Fibroblast of skin of left biceps (primary cell): ENCODE measurements around the gene ATP6V1G1.

Experiments
- DNase-seq, 2 experiments: peaks; one replicate each; pipeline ENCODE4 v3.0.0-alpha.2; 2013; ENCODE audit warnings: low read depth in 2 of 2

Gene ATP6V1G1

DNA sequence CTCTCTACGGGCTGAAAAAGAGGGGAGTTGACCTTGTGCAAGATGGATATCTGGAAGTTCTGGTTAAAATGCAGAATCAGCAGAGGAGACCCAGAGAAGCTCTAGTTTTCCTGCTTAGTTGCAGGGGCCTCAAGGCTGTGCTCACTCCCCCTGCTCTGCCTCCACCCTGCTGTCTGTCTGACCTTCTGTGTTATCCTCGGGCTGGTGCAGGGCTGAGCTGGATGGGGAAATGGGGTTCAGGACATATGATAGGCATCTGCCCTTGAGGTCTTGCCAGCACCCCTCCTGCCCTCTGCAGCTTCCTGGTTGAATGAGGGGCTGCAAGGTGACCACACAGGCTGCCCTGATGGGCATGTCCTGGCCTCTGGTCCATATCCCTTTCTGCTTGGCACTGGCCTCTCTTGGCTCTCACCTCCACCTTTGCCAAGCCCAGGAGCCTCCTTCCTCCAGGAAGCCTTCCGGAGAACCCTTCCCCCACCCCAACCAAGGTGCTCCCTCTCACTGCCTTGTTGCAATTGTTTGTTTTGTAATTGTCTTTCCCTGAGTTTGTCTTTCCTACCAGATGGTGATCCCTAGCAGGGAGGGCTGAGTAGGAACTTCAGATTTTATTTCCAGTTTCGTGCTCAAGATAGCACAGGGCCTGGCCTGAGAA, 24.8 kb downstream of the ATP6V1G1 start:
- no peak for DNase-seq

DNA sequence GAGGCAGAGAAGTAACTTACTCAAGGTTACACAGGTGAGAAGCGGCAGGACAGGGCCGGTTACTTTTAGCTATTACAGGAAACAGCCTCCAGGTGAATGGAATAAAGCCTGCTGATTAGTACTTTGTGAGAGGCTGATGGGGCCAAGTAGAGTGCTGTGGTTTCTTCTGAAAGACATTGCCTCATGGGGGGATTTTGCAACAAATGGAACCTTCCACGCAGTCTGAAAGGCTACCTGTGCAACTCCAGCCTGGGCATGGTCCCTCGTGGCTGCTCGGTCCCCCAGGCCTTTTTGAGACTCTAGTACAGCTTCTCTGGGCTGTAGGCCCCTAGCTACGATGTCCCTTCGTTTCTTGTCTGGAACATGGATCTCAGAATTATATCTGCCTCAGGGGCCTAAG, 25.5 kb downstream of the ATP6V1G1 start:
- no peak for DNase-seq

GRCh38 chr9:114613919-114614318, 26.4 kb downstream of the ATP6V1G1 start:
- DNase-seq = no peak

- DNase-seq = no peak
Observed at GRCh38 chr9:114614373-114614772, 26.8 kb downstream of the ATP6V1G1 start.

DNA sequence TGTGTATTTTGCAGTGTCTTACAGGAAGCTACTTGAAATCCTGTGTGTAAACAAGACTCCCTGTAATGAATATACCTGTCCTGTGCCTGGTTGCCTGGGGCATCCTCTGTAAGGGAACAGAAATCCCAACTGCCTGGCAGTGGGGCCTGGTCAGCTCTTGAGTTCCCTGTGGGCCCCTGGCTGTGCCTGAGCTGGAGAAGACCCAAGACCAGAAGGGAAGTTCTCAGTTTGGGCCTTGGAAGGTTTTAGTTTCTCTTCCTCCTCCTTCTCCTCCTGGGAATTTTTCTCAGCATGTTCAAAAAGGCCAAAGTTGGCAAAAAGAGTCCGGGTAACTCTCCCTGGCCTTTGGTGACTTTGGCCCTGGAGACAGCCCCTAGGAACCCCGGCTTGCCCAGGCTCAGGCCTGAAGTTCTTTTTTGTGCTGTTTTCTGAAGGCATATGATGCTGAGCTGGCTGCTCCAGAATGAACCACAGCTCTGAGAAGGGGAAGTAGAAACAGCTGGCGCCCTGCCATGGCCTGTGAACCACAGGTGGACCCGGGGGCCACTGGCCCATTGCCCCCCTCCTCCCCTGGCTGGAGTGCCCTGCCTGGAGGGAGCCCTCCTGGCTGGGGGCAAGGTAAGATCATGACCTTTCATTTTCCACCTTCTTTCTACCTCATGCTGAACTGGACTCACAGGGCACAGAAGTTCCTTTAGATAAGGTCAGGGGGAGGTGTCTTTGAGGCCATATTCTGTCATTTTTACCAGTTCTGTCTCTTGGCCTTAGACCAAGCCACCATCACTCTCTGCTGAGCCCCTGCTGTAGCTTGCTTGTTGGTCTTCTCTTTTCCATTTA, 29.3 kb downstream of the ATP6V1G1 start:
- DNase-seq = no peak

- DNase-seq = no peak
Observed at GRCh38 chr9:114619191-114619761, 31.7 kb downstream of the ATP6V1G1 start.

DNA sequence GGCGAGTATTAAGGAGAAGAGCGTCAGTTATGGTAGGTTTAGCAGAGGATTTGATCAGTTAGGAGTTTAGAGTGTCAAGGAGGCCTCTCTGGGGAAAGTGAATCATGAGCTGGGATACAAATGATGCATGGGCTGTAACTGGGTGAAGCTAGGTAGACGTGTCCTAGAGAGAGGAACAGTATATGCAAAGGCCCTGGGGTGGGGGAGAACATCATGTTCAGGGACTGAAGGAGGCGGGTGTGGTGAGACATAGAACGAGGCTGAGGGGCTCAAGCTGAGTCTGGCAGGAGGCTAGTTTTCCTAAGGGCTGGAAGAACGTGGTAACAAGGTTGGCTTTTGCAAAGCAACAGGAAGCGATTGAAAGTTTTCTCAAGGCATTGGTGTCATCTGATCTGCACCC, 34.0 kb downstream of the ATP6V1G1 start:
- DNase-seq = no peak

GRCh38 chr9:114621975-114622609, 34.5 kb downstream of the ATP6V1G1 start:
- peak; percentile 32 to 33 for DNase-seq

DNA sequence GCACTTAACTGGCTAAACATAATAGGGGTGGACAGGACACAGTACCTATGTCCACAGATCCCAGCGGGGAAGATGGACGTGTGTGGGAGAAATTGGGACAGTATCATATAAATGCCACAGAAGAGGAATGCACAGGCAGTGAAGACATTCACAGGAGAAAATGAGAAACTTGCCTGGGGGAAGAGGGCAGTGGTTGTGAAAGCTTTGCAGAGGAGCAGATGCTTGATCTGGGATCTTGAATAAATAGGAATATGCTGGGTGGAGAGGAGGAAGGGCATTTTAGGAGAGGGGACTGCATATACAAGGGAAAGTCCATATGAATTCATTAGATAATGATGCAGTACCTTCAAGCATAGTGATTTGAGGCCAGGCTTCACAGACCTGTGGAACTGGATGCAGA, 37.1 kb downstream of the ATP6V1G1 start:
- DNase-seq = no peak

DNA sequence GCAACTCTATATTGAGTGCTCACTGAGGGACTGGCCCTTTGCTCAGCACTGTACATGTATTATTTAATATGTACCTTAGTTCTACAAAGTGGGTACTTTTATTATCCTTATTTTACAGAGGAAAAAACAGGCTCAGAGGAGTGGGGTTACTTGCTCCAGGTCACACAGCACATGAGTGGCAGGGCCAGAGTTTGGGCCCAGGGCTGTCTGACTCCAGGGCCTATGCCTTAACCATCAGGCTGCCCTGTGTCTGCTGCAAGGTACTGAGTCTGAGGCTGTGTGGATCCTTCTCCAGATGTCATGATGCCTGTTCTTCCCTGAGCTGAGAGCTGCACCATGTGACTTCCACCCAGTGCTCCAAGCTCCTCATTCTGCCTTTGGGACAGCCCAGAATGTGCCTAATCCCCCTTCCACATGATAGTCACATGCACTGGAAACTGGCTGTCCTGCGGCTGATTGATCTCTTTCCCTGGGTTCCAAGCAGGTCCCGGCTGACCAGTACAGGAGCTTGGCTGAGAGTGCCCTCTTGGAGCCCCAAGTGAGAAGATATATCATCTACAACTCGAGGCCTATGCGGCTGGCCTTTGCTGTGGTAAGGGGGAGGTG, 38.9 kb downstream of the ATP6V1G1 start:
- no peak for DNase-seq

- no peak for DNase-seq
Observed at GRCh38 chr9:114627553-114627952, 40.0 kb downstream of the ATP6V1G1 start.

DNA sequence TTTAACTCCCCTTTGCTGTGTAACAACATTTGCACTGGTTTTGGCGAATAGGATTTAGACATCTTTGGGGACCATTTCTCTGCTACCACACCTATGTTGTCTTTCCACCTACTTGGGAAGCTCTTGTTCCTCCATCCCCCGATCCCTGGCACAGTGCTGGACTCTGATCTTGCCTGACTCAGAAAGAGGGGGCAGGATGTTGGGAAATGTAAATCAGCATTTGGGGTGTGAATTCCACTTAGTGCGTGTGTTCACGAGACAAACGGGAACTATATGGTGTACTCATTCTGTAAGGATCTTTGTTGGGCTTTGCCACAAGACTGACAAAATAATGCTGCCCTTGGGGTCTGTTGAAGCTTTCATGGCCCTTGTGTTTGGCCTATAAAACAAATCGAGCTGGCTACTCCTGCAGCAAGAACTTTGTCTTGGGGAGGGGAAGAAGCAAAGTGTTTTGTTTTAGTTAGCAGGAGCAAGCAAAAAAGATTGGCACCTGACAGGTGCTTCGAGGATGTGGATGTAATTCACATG, 42.1 kb downstream of the ATP6V1G1 start:
- DNase-seq = no peak

DNA sequence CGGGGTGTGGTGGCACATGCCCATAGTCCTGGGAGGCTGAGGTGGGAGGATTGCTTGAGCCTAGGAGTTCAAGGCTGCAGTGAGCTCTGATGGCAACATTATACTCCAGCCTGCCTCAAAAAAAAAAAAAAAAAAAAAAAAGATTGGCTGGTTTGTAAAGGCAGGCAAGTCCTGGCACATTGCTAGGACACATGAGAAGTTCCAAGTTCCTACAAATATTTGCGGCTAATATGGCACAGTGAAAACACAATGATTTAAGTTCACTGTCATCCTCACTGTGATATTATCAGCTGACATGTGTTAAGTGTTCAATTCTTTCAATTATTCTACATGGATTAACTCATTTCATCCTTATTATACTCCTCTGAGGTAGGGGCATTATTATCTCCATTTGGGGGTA, 43.6 kb downstream of the ATP6V1G1 start:
- DNase-seq = no peak

DNA sequence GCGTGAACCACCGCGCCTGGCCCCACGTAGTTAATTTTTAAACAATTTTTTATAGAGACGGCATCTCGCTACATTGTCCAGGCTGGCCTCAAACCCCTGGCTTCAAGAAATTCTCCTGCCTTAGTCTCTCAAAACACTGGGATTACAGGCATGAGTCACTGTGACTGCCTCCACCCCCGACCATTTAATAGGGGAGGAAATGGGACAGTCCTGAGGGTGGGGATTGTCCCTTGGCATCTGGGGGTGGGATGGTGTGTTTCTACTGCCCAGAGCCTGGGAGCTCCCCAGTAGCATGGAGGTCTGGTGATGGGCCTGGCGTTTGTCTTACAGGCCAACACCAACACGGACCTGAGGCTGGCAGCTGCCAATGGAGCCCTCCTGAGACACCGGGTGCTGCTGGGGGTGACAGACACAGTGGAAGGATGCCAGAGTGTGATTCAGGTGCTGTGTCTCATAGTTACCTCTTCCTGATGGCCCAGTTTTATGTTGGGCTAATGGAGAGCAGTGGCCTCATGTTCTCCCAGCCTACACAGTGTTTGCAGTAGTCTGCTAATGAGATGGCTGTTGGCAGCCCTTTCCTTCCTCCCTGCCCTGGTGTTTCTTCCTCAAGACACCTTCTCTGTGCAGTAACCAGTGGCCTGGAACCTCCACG, 46.0 kb downstream of the ATP6V1G1 start:
- no peak for DNase-seq

- no peak for DNase-seq
Observed at GRCh38 chr9:114634387-114634786, 46.8 kb downstream of the ATP6V1G1 start.

DNA sequence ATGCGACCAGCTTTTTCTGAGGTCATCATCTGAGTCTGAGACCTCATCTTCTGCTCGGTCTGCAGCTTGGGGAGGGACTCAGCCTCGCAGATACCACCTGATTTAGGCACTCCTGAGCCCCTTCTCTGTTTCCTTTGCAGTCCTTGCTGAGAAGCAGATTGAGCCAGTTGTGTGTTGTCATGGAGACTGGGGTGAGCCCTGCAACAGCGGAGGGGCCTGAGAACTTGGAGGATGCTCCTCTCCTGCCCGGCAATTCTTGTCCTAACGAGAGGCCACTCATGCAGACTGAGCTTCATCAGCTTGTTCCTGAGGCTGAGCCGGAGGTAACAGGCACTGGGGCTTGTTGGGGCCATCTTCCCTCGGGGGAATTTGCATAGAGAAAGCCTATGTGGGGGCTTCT, 50.8 kb downstream of the ATP6V1G1 start:
- no peak for DNase-seq

DNA sequence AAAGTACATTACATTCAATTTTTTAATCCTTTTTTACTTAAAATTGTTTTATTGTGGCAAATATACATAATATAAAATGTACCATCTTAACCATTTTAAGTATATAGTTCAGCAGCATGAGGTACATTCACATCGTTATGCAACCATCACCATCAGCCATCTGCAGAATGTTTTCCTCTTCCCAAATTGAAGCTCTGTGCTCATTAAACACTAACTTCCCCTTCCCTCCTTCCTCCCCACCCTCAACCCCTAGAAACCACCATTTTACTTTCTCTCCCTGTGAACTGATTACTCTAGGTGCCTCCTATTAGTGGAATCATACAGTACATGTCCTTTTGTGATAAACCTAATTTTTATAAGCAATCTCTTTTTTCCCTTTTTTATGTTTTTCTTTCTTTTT, 54.4 kb downstream of the ATP6V1G1 start:
- DNase-seq = no peak

GRCh38 chr9:114643001-114643400, 55.4 kb downstream of the ATP6V1G1 start:
- DNase-seq = no peak

- DNase-seq = peak; percentile 25 to 33
Observed at GRCh38 chr9:114643896-114644295, 56.3 kb downstream of the ATP6V1G1 start.
